Measurements from ENCODE around the gene PCDH18. TPM values are rescaled to one million over a fixed set of nuclear protein-coding genes. Genes with fewer than 3 reads are reported as not detected.
"Not testable (repeated sequence)": the region's sequence is repeated elsewhere in the genome, so short reads cannot be mapped to it uniquely, and the experiment has no call there.

PCDH18 gene
- under 1 TPM; 0.18 to 0.38 TPM for total RNA-seq

- Mint-ChIP-seq H3K27ac (no peak within 1 kb of the TSS), H3K4me3 (no peak within 1 kb of the TSS), H3K9me3 (no peaks in the 10 kb centered on the region), H3K27me3 (no peaks in the 10 kb centered on the region), H3K4me1 (peaks cover 4% of the 10 kb centered on the region), H3K36me3 (ENCODE audit: low read depth) (no peaks in the 10 kb centered on the region)
- DNase-seq = peak; percentile 18
- CTCF ChIA-PET = no interaction called here
- POLR2A ChIA-PET = no interaction called here
Observed at GRCh38 chr4:137531986-137532868, at the start of gene PCDH18. Gene PCDH18, minus strand, starts transcription at chr4:137532494. Its CDS starts 406 bp downstream, at chr4:137532088.

DNA sequence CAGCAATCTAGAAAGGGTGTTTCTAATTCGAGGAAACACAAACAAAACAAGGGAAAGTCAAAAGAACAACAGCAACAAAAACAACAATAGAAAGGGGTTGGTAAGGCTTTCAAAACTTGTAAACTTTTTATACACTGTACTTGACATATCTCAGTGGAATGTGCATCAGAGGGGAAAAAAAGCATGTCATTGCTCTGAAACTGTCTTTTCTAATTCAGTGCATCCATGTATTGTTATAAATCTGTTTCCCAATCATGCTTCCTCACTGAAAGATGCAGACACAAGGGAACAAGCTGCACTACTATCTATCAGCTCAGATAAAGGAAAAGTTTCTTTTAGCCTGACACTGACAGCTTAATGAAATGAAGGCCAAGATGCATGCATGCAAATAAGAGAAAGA lies 44.2 kb upstream of the PCDH18 start:
- Mint-ChIP-seq H3K4me1 (no peaks in the 10 kb centered on the region), H3K27me3 (no peaks in the 10 kb centered on the region), H3K4me3 (no peak overlapping the region), H3K36me3 (ENCODE audit: low read depth) (no peaks in the 10 kb centered on the region), H3K27ac (no peak overlapping the region), H3K9me3 (no peaks in the 10 kb centered on the region)
- ChIA-PET POLR2A (no interaction called here), CTCF (no interaction called here)
- DNase-seq = no peak

GRCh38 chr4:137572647-137573046 lies 40.4 kb upstream of the PCDH18 start:
- POLR2A ChIA-PET = no interaction called here

DNA sequence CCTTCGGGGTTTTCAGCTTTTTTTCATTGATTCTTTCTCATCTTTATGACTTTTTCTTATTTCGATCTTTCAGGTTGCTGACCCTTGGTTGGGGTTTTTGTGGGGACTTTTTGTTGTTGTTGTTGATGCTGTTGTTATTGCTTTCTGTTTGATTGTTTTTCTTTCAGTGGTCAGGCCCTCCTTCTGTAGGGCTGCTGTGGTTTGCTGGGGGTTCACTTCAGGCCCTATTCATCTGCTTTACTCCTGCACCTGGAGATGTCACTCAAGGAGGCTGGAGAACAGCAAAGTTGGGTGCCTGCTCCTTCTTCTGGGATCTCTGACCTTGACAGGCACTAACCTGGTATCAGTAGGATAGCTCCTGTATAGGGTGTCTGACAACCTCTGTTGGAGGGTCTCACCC lies 39.9 kb upstream of the PCDH18 start:
- Mint-ChIP-seq H3K4me1 (no peaks in the 10 kb centered on the region), H3K36me3 (ENCODE audit: low read depth) (no peaks in the 10 kb centered on the region), H3K4me3 (no peak overlapping the region), H3K27me3 (no peaks in the 10 kb centered on the region), H3K27ac (no peak overlapping the region), H3K9me3 (peaks cover 2% of the 10 kb centered on the region)
- DNase-seq = no peak
- CTCF ChIA-PET = no interaction called here
- POLR2A ChIA-PET = no interaction called here

More at GRCh38 chr4:137572647-137573046, 40.4 kb upstream of the PCDH18 start:
- Mint-ChIP-seq H3K4me3 (no peak overlapping the region), H3K27me3 (no peaks in the 10 kb centered on the region), H3K27ac (no peak overlapping the region), H3K9me3 (peaks cover 2% of the 10 kb centered on the region), H3K36me3 (ENCODE audit: low read depth) (no peaks in the 10 kb centered on the region), H3K4me1 (no peaks in the 10 kb centered on the region)
- no peak for DNase-seq
- CTCF ChIA-PET = no interaction called here

DNA sequence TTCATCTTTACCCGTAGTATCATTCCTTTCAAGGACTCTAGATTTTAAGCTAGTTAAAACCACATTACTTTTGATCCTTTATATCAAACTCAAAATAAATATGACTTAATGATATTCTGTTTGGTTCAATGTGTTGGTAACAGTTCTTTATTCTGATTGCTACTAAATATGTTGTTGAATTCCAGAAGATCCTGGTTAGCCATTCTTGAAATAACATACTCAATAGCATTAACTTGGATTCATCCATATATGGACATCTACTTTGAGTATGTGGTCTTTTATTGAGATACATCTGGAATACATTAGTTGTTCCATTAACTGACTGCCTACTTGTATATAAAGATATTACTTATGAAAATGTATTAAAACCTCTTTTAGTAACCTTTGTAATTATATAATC lies 27.5 kb upstream of the PCDH18 start:
- CTCF ChIA-PET = no interaction called here
- no peak overlapping the region for H3K4me3 Mint-ChIP-seq
- POLR2A ChIA-PET = no interaction called here
- DNase-seq = no peak
- H3K4me1 Mint-ChIP-seq = no peaks in the 10 kb centered on the region
- no peaks in the 10 kb centered on the region for H3K9me3 Mint-ChIP-seq
- no peaks in the 10 kb centered on the region for H3K36me3 Mint-ChIP-seq (ENCODE audit: low read depth)
- no peaks in the 10 kb centered on the region for H3K27me3 Mint-ChIP-seq
- no peak overlapping the region for H3K27ac Mint-ChIP-seq

DNA sequence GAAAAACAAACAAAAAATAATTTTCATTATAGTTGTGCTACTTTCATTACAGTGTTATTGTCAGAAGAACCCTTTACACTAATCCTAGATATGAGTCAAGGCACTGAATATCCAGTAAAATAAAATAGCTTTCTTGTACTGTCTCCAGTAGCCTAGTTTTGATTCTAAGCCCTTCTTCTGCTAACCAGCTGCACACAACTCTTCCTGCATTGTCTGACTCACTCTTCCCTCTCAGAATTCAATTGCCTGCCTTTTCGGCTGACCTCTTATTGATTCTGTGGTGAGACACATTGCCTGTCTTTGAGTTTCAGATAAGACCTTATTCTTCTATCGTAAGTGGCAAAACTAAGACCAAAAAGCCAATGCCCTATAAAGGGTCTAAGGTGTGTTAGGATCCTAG lies 26.7 kb upstream of the PCDH18 start:
- Mint-ChIP-seq H3K4me3 (no peak overlapping the region), H3K27me3 (no peaks in the 10 kb centered on the region), H3K27ac (no peak overlapping the region), H3K4me1 (no peaks in the 10 kb centered on the region), H3K9me3 (no peaks in the 10 kb centered on the region), H3K36me3 (ENCODE audit: low read depth) (no peaks in the 10 kb centered on the region)
- ChIA-PET CTCF (no interaction called here), POLR2A (no interaction called here)
- DNase-seq = no peak

DNA sequence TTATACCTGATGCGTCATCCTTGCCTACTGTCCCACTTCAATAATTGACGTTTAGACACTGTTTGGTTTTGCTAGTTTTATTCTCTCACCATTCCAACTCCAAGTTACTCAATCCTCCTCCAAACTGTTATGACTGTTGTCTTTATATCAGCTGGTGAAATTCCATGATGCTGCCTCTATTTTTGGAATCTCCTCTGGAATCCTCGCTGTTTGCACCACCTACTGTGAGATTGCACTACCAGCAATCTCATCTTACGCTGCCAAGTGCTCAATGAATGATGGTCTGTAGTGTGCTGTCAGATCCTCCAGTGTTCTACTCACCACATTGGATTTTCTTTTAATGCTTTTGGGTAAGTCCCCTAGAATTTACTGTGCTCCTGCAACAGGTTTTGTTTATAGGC lies 13.2 kb upstream of the PCDH18 start:
- H3K36me3 Mint-ChIP-seq (ENCODE audit: low read depth) = no peaks in the 10 kb centered on the region
- no peaks in the 10 kb centered on the region for H3K9me3 Mint-ChIP-seq
- no peaks in the 10 kb centered on the region for H3K4me1 Mint-ChIP-seq
- ChIA-PET POLR2A (no interaction called here), CTCF (no interaction called here)
- H3K27me3 Mint-ChIP-seq = no peaks in the 10 kb centered on the region
- H3K4me3 Mint-ChIP-seq = no peak overlapping the region
- DNase-seq = no peak
- H3K27ac Mint-ChIP-seq = no peak overlapping the region

- Mint-ChIP-seq H3K27me3 (no peaks in the 10 kb centered on the region), H3K36me3 (ENCODE audit: low read depth) (no peaks in the 10 kb centered on the region), H3K27ac (no peak overlapping the region), H3K9me3 (no peaks in the 10 kb centered on the region), H3K4me1 (no peaks in the 10 kb centered on the region), H3K4me3 (no peak overlapping the region)
- no peak for DNase-seq
- ChIA-PET POLR2A (no interaction called here), CTCF (no interaction called here)
Observed at GRCh38 chr4:137543648-137544047, 11.4 kb upstream of the PCDH18 start.

DNA sequence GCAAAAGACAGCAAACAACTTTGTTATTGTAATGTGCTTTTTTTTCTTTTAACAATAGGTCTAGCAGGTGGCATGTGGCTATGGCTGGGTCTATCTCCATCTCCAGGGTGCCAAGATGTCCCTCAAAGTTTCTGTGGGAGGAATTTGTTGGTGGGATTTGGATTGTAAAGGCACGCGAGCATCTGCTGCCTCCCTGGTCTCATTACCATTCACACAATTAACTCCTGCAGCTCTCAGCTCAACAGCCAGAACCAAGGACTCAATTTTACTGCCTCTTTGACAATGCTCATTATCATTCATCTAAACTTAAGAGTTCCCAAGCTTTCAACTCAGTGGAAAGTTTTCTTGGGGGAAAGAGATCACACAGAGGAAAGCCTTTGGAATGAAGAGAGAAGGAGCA lies 10.9 kb upstream of the PCDH18 start:
- Mint-ChIP-seq H3K36me3 (ENCODE audit: low read depth) (no peaks in the 10 kb centered on the region), H3K27ac (no peak overlapping the region), H3K27me3 (no peaks in the 10 kb centered on the region), H3K4me3 (no peak overlapping the region), H3K9me3 (no peaks in the 10 kb centered on the region), H3K4me1 (no peaks in the 10 kb centered on the region)
- POLR2A ChIA-PET = no interaction called here
- CTCF ChIA-PET = no interaction called here
- DNase-seq = no peak

- Mint-ChIP-seq H3K4me1 (no peaks in the 10 kb centered on the region), H3K9me3 (no peaks in the 10 kb centered on the region), H3K4me3 (no peak overlapping the region), H3K27me3 (no peaks in the 10 kb centered on the region), H3K27ac (no peak overlapping the region), H3K36me3 (ENCODE audit: low read depth) (no peaks in the 10 kb centered on the region)
- ChIA-PET POLR2A (no interaction called here), CTCF (no interaction called here)
- DNase-seq = no peak
Observed at GRCh38 chr4:137541876-137542646, 9.8 kb upstream of the PCDH18 start.

DNA sequence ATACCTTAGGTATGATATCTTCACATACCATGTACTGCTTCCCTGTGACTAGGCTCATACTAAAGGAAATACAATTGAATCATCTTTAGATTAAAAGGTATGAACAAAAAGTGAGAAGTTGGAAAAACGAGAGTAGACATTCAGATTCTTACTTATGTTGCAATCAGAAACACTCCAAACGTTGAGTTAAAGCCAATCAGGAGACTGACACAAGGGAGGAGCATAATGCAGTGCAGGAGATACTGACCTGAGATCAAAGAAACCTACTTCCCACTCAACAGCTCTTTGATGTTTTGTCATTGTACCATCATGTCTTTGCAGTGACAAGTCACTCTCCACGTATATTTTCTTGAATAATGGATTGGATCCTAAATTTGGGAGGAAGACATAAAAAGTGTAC lies 8.9 kb upstream of the PCDH18 start:
- Mint-ChIP-seq H3K4me3 (no peak overlapping the region), H3K4me1 (no peaks in the 10 kb centered on the region), H3K9me3 (no peaks in the 10 kb centered on the region), H3K36me3 (ENCODE audit: low read depth) (no peaks in the 10 kb centered on the region), H3K27me3 (no peaks in the 10 kb centered on the region), H3K27ac (no peak overlapping the region)
- POLR2A ChIA-PET = no interaction called here
- no peak for DNase-seq
- CTCF ChIA-PET = no interaction called here

DNA sequence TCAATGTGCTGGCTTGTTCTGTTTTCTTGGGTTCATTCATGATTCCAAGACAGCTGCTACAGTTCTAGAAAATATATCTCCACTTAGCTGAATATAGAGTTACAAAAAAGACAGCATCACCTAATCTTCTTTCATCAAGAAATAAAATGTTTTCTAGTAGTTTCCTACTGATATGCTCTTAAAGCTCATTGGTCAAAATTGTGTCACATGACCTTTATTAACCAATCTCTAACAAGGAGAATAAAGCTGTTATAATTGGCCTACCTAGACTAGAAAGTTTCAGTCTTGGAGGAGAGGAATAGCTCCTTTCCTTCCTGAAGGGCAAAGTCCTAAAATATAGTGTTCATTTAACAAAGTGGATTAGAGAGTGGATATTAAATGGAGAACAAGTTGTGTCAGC lies 8.1 kb upstream of the PCDH18 start:
- no peak overlapping the region for H3K4me3 Mint-ChIP-seq
- no peak overlapping the region for H3K27ac Mint-ChIP-seq

GRCh38 chr4:137538526-137538925 lies 6.2 kb upstream of the PCDH18 start:
- CTCF ChIA-PET = no interaction called here
- POLR2A ChIA-PET = no interaction called here
- no peaks in the 10 kb centered on the region for H3K9me3 Mint-ChIP-seq

More for the DNA sequence above, 8.1 kb upstream of the PCDH18 start:
- H3K9me3 Mint-ChIP-seq = no peaks in the 10 kb centered on the region
- H3K36me3 Mint-ChIP-seq (ENCODE audit: low read depth) = no peaks in the 10 kb centered on the region
- CTCF ChIA-PET = no interaction called here
- DNase-seq = no peak
- POLR2A ChIA-PET = no interaction called here
- H3K27me3 Mint-ChIP-seq = no peaks in the 10 kb centered on the region
- H3K4me1 Mint-ChIP-seq = no peaks in the 10 kb centered on the region

GRCh38 chr4:137537807-137538206 lies 5.5 kb upstream of the PCDH18 start:
- CTCF ChIA-PET; H3K36me3 Mint-ChIP-seq (ENCODE audit: low read depth); DNase-seq; POLR2A ChIA-PET; H3K9me3 Mint-ChIP-seq; H3K4me3 Mint-ChIP-seq; H3K4me1 Mint-ChIP-seq; H3K27me3 Mint-ChIP-seq; H3K27ac Mint-ChIP-seq: not testable (repeated sequence)

More at GRCh38 chr4:137538526-137538925, 6.2 kb upstream of the PCDH18 start:
- peaks cover 4% of the 10 kb centered on the region for H3K4me1 Mint-ChIP-seq
- H3K36me3 Mint-ChIP-seq (ENCODE audit: low read depth) = no peaks in the 10 kb centered on the region
- H3K4me3 Mint-ChIP-seq = no peak overlapping the region
- H3K27ac Mint-ChIP-seq = no peak overlapping the region
- H3K27me3 Mint-ChIP-seq = no peaks in the 10 kb centered on the region
- no peak for DNase-seq
